ACC112 (cell line): ENCODE measurements around the gene C17orf78.
A peak's percentile ranks its signal among the peaks of the same experiment; 100 is the strongest.

ENCODE experiments used
- H2AFZ ChIP-seq: fragments of 200-600 bp; sonication (generic); one replicate; pipeline ENCODE4 v1.6.0; 2017; ENCODE audit warnings: antibody characterized with exemption, low read length; ENCODE audit not compliant: unreplicated experiment
- H3K27ac ChIP-seq: fragments of 200-600 bp; sonication (generic); 2 replicates; pipeline ENCODE4 v1.5.1; 2014; ENCODE audit warnings: low read depth, mild to moderate bottlenecking, antibody characterized with exemption, low read length, moderate library complexity
- H3K27me3 ChIP-seq: fragments of 200-600 bp; sonication (generic); 2 replicates; pipeline ENCODE4 v1.6.1; 2014; ENCODE audit warnings: mild to moderate bottlenecking, antibody characterized with exemption, low read length, moderate library complexity, mixed read lengths; ENCODE audit not compliant: insufficient read depth
- H3K36me3 ChIP-seq: fragments of 200-600 bp; sonication (generic); 2 replicates; pipeline ENCODE4 v1.6.1; 2016; ENCODE audit warnings: mild to moderate bottlenecking, antibody characterized with exemption, low read length, moderate library complexity, mixed read lengths; ENCODE audit not compliant: insufficient read depth
- H3K4me1 ChIP-seq: fragments of 200-600 bp; sonication (generic); one replicate; pipeline ENCODE4 v1.6.1; 2016; ENCODE audit warnings: low read length, mixed read lengths; ENCODE audit not compliant: insufficient read depth, unreplicated experiment, control insufficient read depth
- H3K4me3 ChIP-seq: fragments of 200-600 bp; sonication (generic); 2 replicates; pipeline ENCODE4 v1.5.1; 2014; ENCODE audit warnings: mild to moderate bottlenecking, low read depth, low read length
- H3K79me2 ChIP-seq: fragments of 200-600 bp; sonication (generic); one replicate; pipeline ENCODE4 v1.6.0; 2016; ENCODE audit warnings: low read length; ENCODE audit not compliant: control insufficient read depth, unreplicated experiment, insufficient read depth

C17orf78 gene

DNA sequence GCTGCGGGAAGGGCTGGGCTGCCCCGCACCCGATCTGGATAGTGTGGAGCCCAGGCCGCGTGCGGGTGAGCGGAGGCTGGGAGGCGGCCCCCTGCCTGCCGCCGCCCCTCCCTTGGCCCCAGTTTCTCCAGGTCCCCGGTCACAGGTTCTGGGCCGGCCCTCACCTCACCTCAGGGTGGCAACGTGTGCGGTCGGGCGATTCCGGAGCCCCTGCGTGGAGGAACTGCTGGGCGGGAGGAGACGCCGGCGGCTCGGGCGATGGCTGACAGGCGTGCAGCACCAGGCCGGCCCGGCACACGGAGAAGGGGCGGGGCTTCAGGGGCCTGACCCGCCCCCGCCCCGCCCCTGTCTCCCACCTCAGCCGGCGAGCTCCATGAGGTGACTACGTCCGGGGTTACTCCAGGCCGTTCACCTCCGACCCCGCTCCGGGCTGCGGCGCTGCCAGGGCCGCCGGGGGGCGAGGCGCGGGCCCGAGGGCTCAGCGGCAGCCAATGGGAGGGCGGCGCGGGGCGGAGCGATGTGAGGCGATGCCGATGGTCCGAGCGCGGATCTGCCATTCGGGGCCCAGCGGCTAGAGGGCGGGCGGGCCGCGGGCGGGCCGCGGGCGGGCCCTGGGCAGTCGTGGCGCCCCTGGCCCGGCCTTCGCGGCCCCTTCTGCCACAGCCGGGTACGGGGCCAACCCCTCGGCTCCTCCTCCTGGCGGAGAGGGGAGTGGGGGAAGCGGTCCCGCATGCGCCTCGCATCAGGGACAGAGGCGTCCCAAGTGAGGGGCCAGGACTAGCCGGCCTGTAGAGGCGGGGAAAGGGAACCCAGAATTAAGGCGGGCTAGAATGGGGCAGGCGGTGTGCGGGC is 16.7 kb upstream of the C17orf78 start:
- peak overlapping the region; percentile 87 for H2AFZ ChIP-seq
- peaks cover 31% of the 10 kb centered on the region for H3K79me2 ChIP-seq
- no peaks in the 10 kb centered on the region for H3K36me3 ChIP-seq
- peaks cover 26% of the 10 kb centered on the region for H3K4me1 ChIP-seq
- H3K27ac ChIP-seq: peak overlapping the region; percentile 69
- peak overlapping the region; percentile 87 for H3K4me3 ChIP-seq
- no peaks in the 10 kb centered on the region for H3K27me3 ChIP-seq

DNA sequence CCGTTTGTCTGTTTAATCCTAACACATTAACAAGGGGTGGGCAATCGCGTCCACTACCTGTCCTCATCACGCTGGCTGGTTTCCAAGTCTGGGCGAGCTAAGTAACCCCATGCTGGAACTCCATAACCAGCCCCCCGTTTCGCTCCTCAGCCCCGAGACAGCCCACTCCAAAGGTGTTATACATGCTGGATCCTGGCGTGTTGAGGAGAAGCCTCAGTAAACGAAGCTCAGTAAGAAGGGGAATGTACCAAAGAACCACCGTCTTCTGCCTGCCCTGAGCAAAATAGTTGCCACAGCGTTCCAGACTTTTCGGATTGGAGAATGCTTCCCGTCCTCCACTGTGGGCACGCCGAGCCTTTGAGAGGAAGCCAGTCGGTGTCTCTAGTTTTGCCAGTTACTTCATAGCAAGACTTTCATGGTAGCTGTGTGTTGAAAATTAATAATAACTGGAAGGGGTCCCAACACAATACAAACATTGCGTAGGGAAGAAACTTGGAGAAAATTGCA is 16.1 kb upstream of the C17orf78 start:
- peak overlapping the region; percentile 87 for H3K4me3 ChIP-seq
- no peaks in the 10 kb centered on the region for H3K36me3 ChIP-seq
- H2AFZ ChIP-seq: peak overlapping the region; percentile 87
- H3K4me1 ChIP-seq: peaks cover 26% of the 10 kb centered on the region
- peaks cover 26% of the 10 kb centered on the region for H3K79me2 ChIP-seq
- H3K27me3 ChIP-seq: no peaks in the 10 kb centered on the region
- peak overlapping the region; percentile 69 for H3K27ac ChIP-seq

DNA sequence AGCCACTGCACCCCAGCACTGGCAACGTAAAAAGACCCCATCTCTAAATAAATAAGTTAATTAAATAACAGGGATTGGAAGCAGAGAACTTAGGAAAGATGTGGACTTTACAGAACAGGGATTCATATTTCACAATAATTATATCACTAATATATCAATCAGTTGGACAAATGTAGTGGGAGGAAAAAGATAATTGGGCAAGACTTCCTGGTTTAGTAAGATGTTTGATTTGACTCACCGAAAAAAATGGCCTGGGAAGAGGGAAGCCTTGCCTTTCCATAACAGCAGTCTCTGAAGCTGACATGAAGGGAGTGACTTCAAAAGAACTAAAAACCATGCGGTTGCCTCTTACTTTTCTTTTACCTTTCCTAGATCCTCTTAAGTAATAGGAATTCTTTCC is 15.2 kb upstream of the C17orf78 start:
- H3K27ac ChIP-seq: no peak overlapping the region

DNA sequence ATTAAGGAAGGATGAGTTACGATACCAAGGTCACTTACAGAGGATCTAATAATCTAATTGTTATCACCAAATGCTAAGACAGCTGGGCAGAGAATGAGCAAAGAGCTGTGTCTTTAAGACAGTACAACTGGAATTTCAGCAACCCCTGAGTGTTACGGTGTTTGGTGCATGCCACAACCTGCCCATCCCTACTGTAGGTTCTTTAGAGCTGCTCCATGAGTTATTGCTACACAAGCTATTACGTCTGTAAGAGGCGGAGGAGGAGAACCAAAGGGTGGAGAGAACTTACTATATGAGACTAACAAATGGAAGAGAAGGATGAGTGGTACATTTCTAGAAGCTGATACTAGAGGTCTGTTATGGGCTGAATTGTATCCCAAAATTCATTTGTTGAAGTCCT is 14.2 kb upstream of the C17orf78 start:
- no peaks in the 10 kb centered on the region for H3K27me3 ChIP-seq
- peaks cover 26% of the 10 kb centered on the region for H3K4me1 ChIP-seq
- H3K79me2 ChIP-seq: peaks cover 24% of the 10 kb centered on the region
- no peak overlapping the region for H3K4me3 ChIP-seq
- no peak overlapping the region for H3K27ac ChIP-seq
- no peaks in the 10 kb centered on the region for H3K36me3 ChIP-seq
- H2AFZ ChIP-seq: no peak overlapping the region

More for the DNA sequence above, 15.2 kb upstream of the C17orf78 start:
- Histone ChIP-seq H2AFZ (no peak overlapping the region), H3K4me3 (no peak overlapping the region), H3K4me1 (peaks cover 26% of the 10 kb centered on the region), H3K27me3 (no peaks in the 10 kb centered on the region), H3K79me2 (peaks cover 26% of the 10 kb centered on the region), H3K36me3 (no peaks in the 10 kb centered on the region)

DNA sequence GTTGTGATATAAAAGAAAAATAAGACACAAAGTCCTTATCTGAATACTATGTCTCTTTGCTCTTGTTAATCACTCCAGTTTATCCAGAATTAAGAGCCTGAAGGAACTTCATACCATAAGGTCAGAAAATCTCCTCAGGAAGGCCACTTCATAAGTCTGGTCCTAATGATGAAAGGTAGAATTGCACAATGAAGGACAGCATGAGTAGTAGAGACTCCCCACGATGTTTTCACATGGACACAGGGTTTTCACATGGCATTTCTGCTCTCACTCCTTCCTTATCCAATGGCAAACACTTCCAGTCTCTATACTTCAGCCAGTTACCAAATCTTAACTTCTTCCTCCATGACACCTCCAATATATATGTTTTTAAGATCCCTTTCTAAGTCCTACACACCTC is 10.2 kb upstream of the C17orf78 start:
- H3K27me3 ChIP-seq: no peaks in the 10 kb centered on the region
- H3K4me3 ChIP-seq: no peak overlapping the region
- H3K27ac ChIP-seq: no peak overlapping the region
- peaks cover 15% of the 10 kb centered on the region for H3K4me1 ChIP-seq
- H2AFZ ChIP-seq: no peak overlapping the region
- no peaks in the 10 kb centered on the region for H3K36me3 ChIP-seq
- H3K79me2 ChIP-seq: no peaks in the 10 kb centered on the region

DNA sequence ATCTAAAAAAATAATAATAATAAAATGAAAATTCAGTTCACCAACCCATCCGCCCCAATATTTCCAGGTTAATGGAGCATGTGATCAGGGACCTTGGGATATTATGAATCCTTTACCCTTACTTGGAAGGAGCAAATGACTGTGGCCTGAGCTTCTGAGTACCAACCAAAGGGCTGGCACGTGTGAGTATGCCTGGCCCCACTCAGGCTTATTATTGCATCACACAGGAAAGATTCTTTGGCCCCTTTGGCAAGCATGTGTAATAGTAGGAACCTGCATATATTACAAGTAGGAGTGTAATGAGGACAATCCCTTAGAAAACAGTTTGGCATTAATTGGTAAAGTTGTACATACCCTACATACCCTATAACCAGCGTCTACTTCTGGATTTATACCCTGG is 7.2 kb upstream of the C17orf78 start:
- no peak overlapping the region for H3K4me3 ChIP-seq
- H3K79me2 ChIP-seq: no peaks in the 10 kb centered on the region

DNA sequence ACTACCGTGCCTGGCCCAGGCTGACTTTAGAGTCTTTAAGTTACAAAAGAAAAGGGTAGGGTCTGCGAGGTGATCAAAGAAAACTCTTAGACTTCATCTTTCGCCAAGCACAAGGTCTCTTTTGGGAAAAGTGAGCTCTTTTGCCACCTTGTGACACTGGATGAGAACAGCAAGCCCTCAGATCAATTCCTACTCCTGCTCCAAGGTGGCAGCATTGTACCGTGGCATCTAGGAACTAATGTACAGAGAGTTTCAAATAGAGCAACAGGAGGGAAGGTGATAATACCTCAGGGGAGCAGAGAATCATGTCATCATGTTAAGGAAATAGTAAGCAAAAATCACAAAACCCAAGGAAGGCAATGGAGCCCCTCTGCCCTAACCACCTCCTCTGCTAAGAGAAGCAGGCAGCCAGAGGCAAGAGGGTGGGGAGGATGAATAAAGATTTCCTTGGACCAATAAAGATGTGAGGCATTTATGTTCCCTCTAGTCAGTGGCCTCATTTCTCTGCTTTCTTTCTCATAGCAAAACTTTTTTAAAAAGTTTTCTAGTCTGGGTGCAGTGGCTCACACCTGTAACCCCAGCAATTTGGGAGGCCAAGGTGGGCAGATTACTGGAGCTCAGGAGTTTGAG is 2.1 kb upstream of the C17orf78 start:
- no peak overlapping the region for H3K4me3 ChIP-seq
- peaks cover 8% of the 10 kb centered on the region for H3K4me1 ChIP-seq
- no peak overlapping the region for H3K27ac ChIP-seq
- H3K36me3 ChIP-seq: no peaks in the 10 kb centered on the region
- no peak overlapping the region for H2AFZ ChIP-seq
- no peaks in the 10 kb centered on the region for H3K27me3 ChIP-seq
- H3K79me2 ChIP-seq: no peaks in the 10 kb centered on the region

More for the DNA sequence above, 7.2 kb upstream of the C17orf78 start:
- Histone ChIP-seq H3K4me1 (peaks cover 10% of the 10 kb centered on the region), H3K36me3 (no peaks in the 10 kb centered on the region), H3K27ac (no peak overlapping the region), H3K27me3 (no peaks in the 10 kb centered on the region), H2AFZ (no peak overlapping the region)

DNA sequence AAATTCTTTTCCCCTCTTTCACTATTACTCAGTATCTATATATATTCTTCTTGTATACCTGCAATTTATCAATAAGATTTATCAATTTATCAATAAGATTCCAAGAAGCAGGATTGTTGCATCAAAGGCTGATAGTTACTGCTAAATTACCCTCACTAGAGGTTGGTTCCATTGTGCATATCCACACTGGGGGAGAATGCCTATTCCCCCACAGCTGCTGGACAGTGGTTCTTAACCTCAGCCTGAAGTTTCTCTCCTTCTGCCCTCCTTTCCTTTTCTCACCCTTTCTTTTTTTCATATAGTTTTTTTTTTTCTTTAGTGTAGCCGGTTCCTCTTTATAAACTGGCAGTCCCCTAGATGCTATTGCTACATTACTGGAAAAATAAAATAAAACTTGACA is 6.3 kb downstream of the C17orf78 start:
- H3K4me1 ChIP-seq: peaks cover 7% of the 10 kb centered on the region
- H2AFZ ChIP-seq: no peak overlapping the region
- H3K27ac ChIP-seq: no peak overlapping the region
- H3K36me3 ChIP-seq: no peaks in the 10 kb centered on the region
- peaks cover 3% of the 10 kb centered on the region for H3K79me2 ChIP-seq
- no peaks in the 10 kb centered on the region for H3K27me3 ChIP-seq
- H3K4me3 ChIP-seq: no peak overlapping the region

DNA sequence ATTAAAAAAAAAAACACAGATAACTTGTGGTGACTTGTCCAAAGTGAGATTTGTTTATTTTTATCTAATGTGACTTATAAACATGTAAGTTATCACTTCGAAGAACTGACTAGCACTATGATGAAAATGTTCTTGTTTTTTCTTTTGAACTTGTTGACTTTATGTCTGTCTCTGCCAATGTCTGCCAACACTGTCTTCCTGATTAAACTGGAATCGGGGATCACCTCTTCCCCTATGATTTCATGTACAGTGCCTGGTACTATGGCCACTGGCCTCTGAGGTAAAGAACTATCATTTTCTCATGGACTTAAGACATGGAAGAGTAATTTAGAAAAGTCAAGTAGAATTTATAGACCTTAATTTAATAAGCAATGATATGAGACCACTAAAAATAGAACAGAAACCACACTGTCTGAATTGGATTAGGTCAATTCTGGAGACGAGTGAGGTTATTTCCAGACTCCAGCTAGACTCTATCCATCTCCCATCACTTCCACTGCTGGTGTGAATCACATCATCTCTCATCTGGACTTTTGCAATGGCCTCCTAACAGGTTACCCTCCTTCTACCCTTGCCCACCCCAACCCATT is 8.9 kb downstream of the C17orf78 start:
- Histone ChIP-seq H3K27ac (no peak overlapping the region), H3K36me3 (no peaks in the 10 kb centered on the region), H2AFZ (no peak overlapping the region), H3K4me1 (peaks cover 20% of the 10 kb centered on the region), H3K4me3 (no peak overlapping the region), H3K79me2 (peaks cover 3% of the 10 kb centered on the region), H3K27me3 (no peaks in the 10 kb centered on the region)

DNA sequence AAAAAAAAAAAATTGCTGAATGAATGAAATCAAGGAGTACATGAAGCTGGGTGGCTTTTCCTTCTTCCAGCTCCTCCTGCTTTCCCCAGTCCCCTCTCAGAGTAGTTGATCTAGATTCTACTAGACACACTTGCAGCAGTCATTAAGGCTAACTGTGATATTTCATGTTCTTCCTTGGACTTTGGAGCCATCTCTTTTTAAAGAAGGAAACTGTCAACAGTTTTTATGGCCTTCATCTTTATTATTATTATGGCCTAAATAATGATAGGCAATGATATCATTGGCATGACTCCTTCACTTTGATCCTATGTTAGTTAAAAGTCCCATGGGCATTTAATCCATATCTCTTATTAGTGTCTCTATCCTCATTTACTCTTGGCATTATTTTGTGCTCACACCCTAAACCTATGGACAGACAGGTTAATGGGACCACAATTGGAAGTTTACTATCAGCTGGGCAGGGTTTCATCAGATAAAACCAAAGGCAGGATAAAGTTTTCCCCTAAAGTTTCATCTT is 9.7 kb downstream of the C17orf78 start:
- Histone ChIP-seq H3K4me1 (peaks cover 21% of the 10 kb centered on the region), H3K79me2 (peaks cover 5% of the 10 kb centered on the region), H2AFZ (no peak overlapping the region), H3K27me3 (no peaks in the 10 kb centered on the region), H3K36me3 (no peaks in the 10 kb centered on the region), H3K27ac (no peak overlapping the region), H3K4me3 (no peak overlapping the region)
